Ovary (tissue), 3 donors: ENCODE results near the gene MTHFD1L.

Experiments
- EP300 ChIP-seq: sonication (generic); formaldehyde crosslinking; IDR thresholded peaks from one replicate; pipeline ENCODE4 v1.6.1; 2017; ENCODE audit warnings: antibody characterized with exemption
- POLR2A ChIP-seq: fragments of 450-650 bp; IDR thresholded peaks from one replicate; pipeline ENCODE4 v1.6.1; 2017; ENCODE audit warnings: antibody characterized with exemption, mild to moderate bottlenecking, moderate library complexity
- TF ChIP-seq, protein P1 (sequence below), 3 donors: fragments of 450-650 bp in 2 of 3; fragments of 200-600 bp in 1 of 3; IDR thresholded peaks; one replicate each; pipeline versions ENCODE4 v1.5.1 to v1.8.0; 2016 to 2022; ENCODE audit warnings: antibody characterized with exemption in 3 of 3, mild to moderate bottlenecking in 1 of 3
- donor health status: DM: no; HTN: no; CAD: no.

DNA sequence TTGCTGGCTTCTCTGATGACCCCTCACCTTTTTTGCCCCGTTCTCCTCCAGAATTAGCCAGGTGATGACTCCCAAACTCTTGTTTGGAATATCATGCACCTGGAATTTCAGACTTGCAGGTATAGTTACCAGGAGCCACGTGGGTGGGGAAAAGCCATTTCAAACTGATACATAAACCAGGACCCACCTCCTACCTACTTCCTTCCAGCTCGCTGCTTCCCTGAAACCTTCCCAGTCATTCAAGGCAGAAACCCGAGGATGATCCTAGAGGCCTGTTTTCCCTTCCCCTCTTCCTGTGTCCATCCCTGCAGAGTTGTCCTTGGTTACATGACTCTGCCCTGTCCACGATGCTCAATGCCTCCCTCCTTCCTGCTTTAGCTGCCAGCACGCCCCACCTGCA lies 101.9 kb downstream of the MTHFD1L start:
- TF ChIP-seq, protein P1, sequence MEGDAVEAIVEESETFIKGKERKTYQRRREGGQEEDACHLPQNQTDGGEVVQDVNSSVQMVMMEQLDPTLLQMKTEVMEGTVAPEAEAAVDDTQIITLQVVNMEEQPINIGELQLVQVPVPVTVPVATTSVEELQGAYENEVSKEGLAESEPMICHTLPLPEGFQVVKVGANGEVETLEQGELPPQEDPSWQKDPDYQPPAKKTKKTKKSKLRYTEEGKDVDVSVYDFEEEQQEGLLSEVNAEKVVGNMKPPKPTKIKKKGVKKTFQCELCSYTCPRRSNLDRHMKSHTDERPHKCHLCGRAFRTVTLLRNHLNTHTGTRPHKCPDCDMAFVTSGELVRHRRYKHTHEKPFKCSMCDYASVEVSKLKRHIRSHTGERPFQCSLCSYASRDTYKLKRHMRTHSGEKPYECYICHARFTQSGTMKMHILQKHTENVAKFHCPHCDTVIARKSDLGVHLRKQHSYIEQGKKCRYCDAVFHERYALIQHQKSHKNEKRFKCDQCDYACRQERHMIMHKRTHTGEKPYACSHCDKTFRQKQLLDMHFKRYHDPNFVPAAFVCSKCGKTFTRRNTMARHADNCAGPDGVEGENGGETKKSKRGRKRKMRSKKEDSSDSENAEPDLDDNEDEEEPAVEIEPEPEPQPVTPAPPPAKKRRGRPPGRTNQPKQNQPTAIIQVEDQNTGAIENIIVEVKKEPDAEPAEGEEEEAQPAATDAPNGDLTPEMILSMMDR (IDR thresholded peaks at IDR 0.05), result no peak
- TF ChIP-seq POLR2A (no peak), EP300 (no peak)
